K562 (cell line): ENCODE measurements around the gene HAUS1. TPM values are rescaled to one million over a fixed set of nuclear protein-coding genes. Genes with fewer than 3 reads are reported as not detected.
"Not testable (repeated sequence)": the region's sequence is repeated elsewhere in the genome, so short reads cannot be mapped to it uniquely, and the experiment has no call there.

Experiments
- ATAC-seq: fragments of 200-7000 bp; cut with Tn5 transposase; 3 replicates; pipeline ENCODE4 v1.9.1; 2020; ENCODE audit warnings: moderate library complexity
- BruUV-seq: library from RNA; stranded (reverse); fragments of 400-500 nt; replicated peaks from 2 replicates; lab custom pipeline; 2021; lab: Mats Ljungman, UMichigan
- CTCF ChIA-PET: fragments of 300-600 bp; formaldehyde crosslinking; extraction: SDS; loops from one replicate; lab custom pipeline; 2021; ENCODE audit warnings: low intra/inter-chr PET ratio; lab: Yijun Ruan, JAX
- POLR2A ChIA-PET: fragments of 300-600, 350-650 bp; sonication (Branson Sonifier 250); formaldehyde crosslinking; extraction: SDS; loops from one replicate; lab custom pipeline; 2021; ENCODE audit warnings: antibody characterized with exemption, inconsistent platforms; lab: Yijun Ruan, JAX
- DNase-seq, 4 experiments: peaks; one replicate each; pipeline versions ENCODE4 v3.0.0 to v3.0.0-alpha.2; 2011 to 2018; ENCODE audit warnings: low spot score in 3 of 4, mixed read lengths in 3 of 4; ENCODE audit errors: extremely low read depth in 1 of 4
- FAIRE-seq: peaks from 2 replicates; lab custom pipeline; 2011; peaks lifted over from hg19 to GRCh38; lab: Jason Lieb, UNC
- H2AFZ ChIP-seq: 2 replicates; pipeline ENCODE4 v1.6.0; 2011; ENCODE audit warnings: low read depth, low read length, control low read depth, inconsistent platforms
- H3K27ac ChIP-seq: fragments of 200-600 bp; 3 replicates; pipeline ENCODE4 v1.8.0; 2011; ENCODE audit warnings: low read depth, mild to moderate bottlenecking, control low read depth, inconsistent platforms, low read length, moderate library complexity, mixed read lengths; ENCODE audit errors: extremely low read depth
- H3K27me3 ChIP-seq, 2 experiments: fragments of 300-600 bp in 1 of 2; 2 replicates in 1 of 2; 3 replicates in 1 of 2; pipeline versions ENCODE4 v1.6.0 to v1.8.0; 2011; ENCODE audit warnings: inconsistent platforms in 2 of 2, low read length in 2 of 2, mild to moderate bottlenecking in 1 of 2, mixed read lengths in 1 of 2, moderate library complexity in 1 of 2; ENCODE audit not compliant: control insufficient read depth in 2 of 2, insufficient read depth in 2 of 2
- H3K36me3 ChIP-seq: fragments of 300-600 bp; 3 replicates; pipeline ENCODE4 v1.8.0; 2011; ENCODE audit warnings: mild to moderate bottlenecking, low read length, inconsistent platforms; ENCODE audit not compliant: control insufficient read depth, insufficient read depth
- H3K4me1 ChIP-seq, 2 experiments: fragments of 200-600 bp in 1 of 2; replicated peaks in 1 of 2; 2 replicates in 1 of 2; 3 replicates in 1 of 2; pipeline versions ENCODE4 v1.5.1 to v1.8.0; 2011; ENCODE audit warnings: inconsistent platforms in 2 of 2, low read length in 2 of 2, mild to moderate bottlenecking in 1 of 2, mixed read lengths in 1 of 2, moderate library complexity in 1 of 2; ENCODE audit not compliant: control insufficient read depth in 2 of 2, insufficient read depth in 2 of 2
- H3K4me2 ChIP-seq: 2 replicates; pipeline ENCODE4 v1.6.1; 2011; ENCODE audit warnings: low read length, control low read depth, inconsistent platforms, mixed read lengths; ENCODE audit not compliant: insufficient read depth
- H3K4me3 ChIP-seq: fragments of 200-600 bp; sonication (generic), shearing (Covaris generic); 2 replicates; pipeline ENCODE4 v1.5.1; 2016; ENCODE audit warnings: control low read depth, inconsistent platforms
- H3K79me2 ChIP-seq: fragments of 200-600 bp; 3 replicates; pipeline ENCODE4 v1.8.0; 2011; ENCODE audit warnings: low read length, inconsistent platforms; ENCODE audit not compliant: control insufficient read depth, insufficient read depth
- H3K9ac ChIP-seq, 2 experiments: 2 replicates each; pipeline versions ENCODE4 v1.6.0 to v1.6.1; 2011; ENCODE audit warnings: low read depth in 2 of 2, low read length in 2 of 2, control low read depth in 1 of 2, inconsistent platforms in 1 of 2, mild to moderate bottlenecking in 1 of 2, mixed read lengths in 1 of 2; ENCODE audit not compliant: insufficient read depth in 1 of 2
- H3K9me1 ChIP-seq: one replicate; pipeline ENCODE4 v1.6.0; 2011; ENCODE audit warnings: inconsistent platforms, mild to moderate bottlenecking, low read length, moderate library complexity; ENCODE audit not compliant: control insufficient read depth, insufficient read depth
- H3K9me3 ChIP-seq: replicated peaks from 2 replicates; pipeline ENCODE4 v1.5.1; 2011; ENCODE audit warnings: low read depth, low read length, inconsistent platforms; ENCODE audit not compliant: control insufficient read depth, insufficient read depth
- H4K20me1 ChIP-seq: replicated peaks from 2 replicates; pipeline ENCODE4 v1.6.1; 2011; ENCODE audit warnings: low read length, inconsistent platforms, mixed read lengths; ENCODE audit not compliant: control insufficient read depth, insufficient read depth
- CBFA2T3 ChIP-seq: fragments of 450-650 bp; IDR thresholded peaks from 2 replicates; pipeline ENCODE4 v1.6.1; 2017
- CHD2 ChIP-seq: IDR thresholded peaks from 2 replicates; pipeline ENCODE4 v1.6.1; 2011; ENCODE audit warnings: low read depth, low read length
- KLF1 ChIP-seq: fragments of 450-650 bp; IDR thresholded peaks from 2 replicates; pipeline ENCODE4 v1.6.1; 2016; ENCODE audit warnings: missing genetic modification characterization, missing compliant biosample characterization
- MAX ChIP-seq: sonication (generic); formaldehyde crosslinking; IDR thresholded peaks from 2 replicates; pipeline ENCODE4 v1.9.0; 2022; ENCODE audit warnings: mild to moderate bottlenecking, missing genetic modification reagents
- MIER1 ChIP-seq: fragments of 450-650 bp; IDR thresholded peaks from 2 replicates; pipeline ENCODE4 v1.6.1; 2016; ENCODE audit warnings: antibody characterized with exemption, mild to moderate bottlenecking, low read depth
- NFIX ChIP-seq: fragments of 250-450 bp; sonication (Bioruptor Pico); IDR thresholded peaks from 2 replicates; pipeline ENCODE4 v1.4.0; 2020; ENCODE audit warnings: low read depth, mild to moderate bottlenecking, moderate library complexity
- WGBS: fragments of 100-300 bp; shearing (Covaris generic); methylation state at CpG from one replicate; pipeline ENCODE4 v1.1.6; 2016; ENCODE audit warnings: low coverage, mixed read lengths; ENCODE audit not compliant: insufficient coverage; ENCODE audit errors: missing lambda C conversion rate; 5-methylcytosine and 5-hydroxymethylcytosine counted together
- in situ Hi-C: fragments of 300-500 bp; cut with MboI; formaldehyde crosslinking; loops from 4 replicates; pipeline ENCODE4 v1.15.0; 2018; ENCODE audit warnings: inconsistent platforms, mixed read lengths
- intact Hi-C: fragments of 100-400 bp; cut with micrococcal nuclease; formaldehyde crosslinking; loops from 2 replicates; pipeline ENCODE4 v1.14.2; 2022
- polyA plus RNA-seq, 8 experiments: library from polyadenylated mRNA; depleted of rRNA in 4 of 8; stranded (reverse) in 5 of 8; unstranded in 3 of 8; fragments of >200 nt; fragmentation: Nextera tagmentation in 2 of 8; fragmentation: Illumina TruSeq in 1 of 8; extraction: Ambion mirVana in 2 of 8; extraction: Trizol in 1 of 8; gene quantifications; 2 replicates each; pipeline versions ENCODE4 v1.2.1 to v1.2.3, GENCODE V29; 2011 to 2014; ENCODE audit warnings: inconsistent platforms in 1 of 8, missing spikeins in 1 of 8
- total RNA-seq, 7 experiments: library from RNA; depleted of rRNA in 6 of 7; stranded (reverse); fragments of >200 nt in 6 of 7; fragmentation: Illumina TruSeq in 2 of 7; extraction: Trizol in 2 of 7; gene quantifications; 2 replicates each; pipeline versions ENCODE4 v1.2.1 to v1.2.3, GENCODE V29; 2011 to 2021; ENCODE audit warnings: low replicate concordance in 1 of 7
- TF ChIP-seq, protein P1 (sequence below): fragments of 150-350 bp; IDR thresholded peaks from 2 replicates; pipeline ENCODE4 v1.6.1; 2014; ENCODE audit warnings: low read depth, mild to moderate bottlenecking, low read length, borderline replicate concordance

Gene HAUS1
- total and polyA plus RNA-seq, 9 of the 15 experiments (the other 6 are each of a cell fraction or from before 2014, with no cell fraction given), result 45.6 to 135 (median 76.3) TPM

DNA sequence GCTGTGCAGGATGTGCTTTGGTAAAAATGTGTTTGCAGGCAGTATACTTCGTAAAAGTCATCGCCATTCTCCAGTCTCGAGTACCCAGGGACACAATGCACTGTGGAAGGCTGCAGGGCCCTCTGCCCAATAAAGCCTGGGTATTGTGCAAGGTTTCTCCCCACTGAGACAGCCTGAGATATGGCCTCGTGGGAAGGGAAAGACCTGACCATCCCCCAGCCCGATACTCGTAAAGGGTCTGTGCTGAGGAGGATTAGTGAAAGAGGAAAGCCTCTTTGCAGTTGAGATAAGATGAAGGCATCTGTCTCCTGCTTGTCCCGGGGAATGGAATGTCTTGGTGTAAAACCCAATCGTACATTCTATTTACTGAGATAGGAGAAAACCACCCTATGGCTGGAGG is 15.7 kb upstream of the HAUS1 start:
- ATAC-seq, H3K4me3 ChIP-seq, H3K4me1 ChIP-seq, POLR2A ChIA-PET, FAIRE-seq, H3K27ac ChIP-seq, H2AFZ ChIP-seq, H4K20me1 ChIP-seq, H3K27me3 ChIP-seq, intact Hi-C loops, in situ Hi-C loops, H3K9me3 ChIP-seq, H3K9me1 ChIP-seq, CTCF ChIA-PET, H3K9ac ChIP-seq, H3K4me2 ChIP-seq, BruUV-seq, DNase-seq: not testable (repeated sequence)
- 78% methylated on average over 5 of the region's 8 CpGs for WGBS
- Histone ChIP-seq H3K79me2 (peaks cover 43% of the 10 kb centered on the region), H3K36me3 (peaks cover 98% of the 10 kb centered on the region)
- peak; percentile 32; the same call in 1 of the 2 replicates for TF ChIP-seq CBFA2T3

DNA sequence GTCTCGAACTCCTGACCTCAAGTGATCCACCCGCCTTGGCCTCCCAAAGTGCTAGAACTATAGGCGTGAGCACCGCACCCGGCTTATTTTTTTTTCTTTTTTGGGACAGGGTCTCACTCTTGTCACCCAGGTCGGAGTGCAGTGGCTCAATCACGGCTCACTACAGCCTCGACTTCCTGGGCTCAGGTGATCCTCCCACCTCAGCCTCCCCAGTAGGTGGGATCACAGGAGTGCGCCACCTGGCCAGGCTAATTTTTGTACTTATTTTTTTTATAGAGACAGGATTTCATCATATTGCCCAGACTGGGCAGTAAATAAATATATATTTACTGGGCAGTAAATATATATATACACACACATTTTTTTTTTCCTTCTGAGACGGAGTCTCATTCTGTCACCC is 8.7 kb upstream of the HAUS1 start:
- WGBS, result 88% methylated on average over 6 of the region's 10 CpGs
- in situ Hi-C loops, result no loop called here
- no peak for DNase-seq
- Histone ChIP-seq H2AFZ (no peak overlapping the region), H3K4me2 (no peak overlapping the region), H4K20me1 (no peaks in the 10 kb centered on the region), H3K4me1 (peaks cover 3 to 6% of the 10 kb centered on the region in 2 experiments; a peak in 2 of 5 replicates), H3K27ac (0 out of 3 replicates have a peak overlapping the region, but pooled peaks have one; percentile 19), H3K9ac (peak overlapping the region in 1 of 2 experiments; percentile 58; a peak in 1 of 4 replicates), H3K9me3 (no peaks in the 10 kb centered on the region)
- CTCF ChIA-PET, result no interaction called here
- FAIRE-seq, result no peak
- TF ChIP-seq CHD2 (no peak), MIER1 (no peak), KLF1 (tag) (no peak), NFIX (CRISPR knock-in tag) (no peak), MAX (CRISPR knock-in tag) (no peak)
- TF ChIP-seq, protein P1, sequence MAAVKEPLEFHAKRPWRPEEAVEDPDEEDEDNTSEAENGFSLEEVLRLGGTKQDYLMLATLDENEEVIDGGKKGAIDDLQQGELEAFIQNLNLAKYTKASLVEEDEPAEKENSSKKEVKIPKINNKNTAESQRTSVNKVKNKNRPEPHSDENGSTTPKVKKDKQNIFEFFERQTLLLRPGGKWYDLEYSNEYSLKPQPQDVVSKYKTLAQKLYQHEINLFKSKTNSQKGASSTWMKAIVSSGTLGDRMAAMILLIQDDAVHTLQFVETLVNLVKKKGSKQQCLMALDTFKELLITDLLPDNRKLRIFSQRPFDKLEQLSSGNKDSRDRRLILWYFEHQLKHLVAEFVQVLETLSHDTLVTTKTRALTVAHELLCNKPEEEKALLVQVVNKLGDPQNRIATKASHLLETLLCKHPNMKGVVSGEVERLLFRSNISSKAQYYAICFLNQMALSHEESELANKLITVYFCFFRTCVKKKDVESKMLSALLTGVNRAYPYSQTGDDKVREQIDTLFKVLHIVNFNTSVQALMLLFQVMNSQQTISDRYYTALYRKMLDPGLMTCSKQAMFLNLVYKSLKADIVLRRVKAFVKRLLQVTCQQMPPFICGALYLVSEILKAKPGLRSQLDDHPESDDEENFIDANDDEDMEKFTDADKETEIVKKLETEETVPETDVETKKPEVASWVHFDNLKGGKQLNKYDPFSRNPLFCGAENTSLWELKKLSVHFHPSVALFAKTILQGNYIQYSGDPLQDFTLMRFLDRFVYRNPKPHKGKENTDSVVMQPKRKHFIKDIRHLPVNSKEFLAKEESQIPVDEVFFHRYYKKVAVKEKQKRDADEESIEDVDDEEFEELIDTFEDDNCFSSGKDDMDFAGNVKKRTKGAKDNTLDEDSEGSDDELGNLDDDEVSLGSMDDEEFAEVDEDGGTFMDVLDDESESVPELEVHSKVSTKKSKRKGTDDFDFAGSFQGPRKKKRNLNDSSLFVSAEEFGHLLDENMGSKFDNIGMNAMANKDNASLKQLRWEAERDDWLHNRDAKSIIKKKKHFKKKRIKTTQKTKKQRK, result no peak
- TF ChIP-seq, all 486 proteins: peak for 0
- no peaks in the 10 kb centered on the region for H3K9me1 ChIP-seq
- intact Hi-C loops, result no loop called here
- POLR2A ChIA-PET, result no interaction called here
- BruUV-seq, result no TSS peak
- peaks cover 77% of the 10 kb centered on the region for H3K79me2 ChIP-seq
- peaks cover 53% of the 10 kb centered on the region for H3K36me3 ChIP-seq
- ATAC-seq, result no peak
- no peak overlapping the region for H3K4me3 ChIP-seq
- no peaks in the 10 kb centered on the region for H3K27me3 ChIP-seq
